ENCODE data around the gene CENPB.

CENPB gene

GRCh38 chr20:3808544-3808943 is 22.0 kb upstream of the CENPB start:
- TF ChIP-seq YY1 (IDR thresholded peaks at IDR 0.05; ENCODE audit: low read depth) (no peak), TAF1 (IDR thresholded peaks at IDR 0.05; ENCODE audit: low read depth) (no peak), USF1 (IDR thresholded peaks at IDR 0.05) (no peak), RAD21 (IDR thresholded peaks at IDR 0.05; ENCODE audit: low read depth) (no peak)

GRCh38 chr20:3804781-3805180 is 18.2 kb upstream of the CENPB start:
- no peak for TF ChIP-seq MAX (IDR thresholded peaks at IDR 0.05)

GRCh38 chr20:3804254-3804751 is 17.8 kb upstream of the CENPB start:
- TF ChIP-seq RAD21 (IDR thresholded peaks at IDR 0.05; ENCODE audit: low read depth) (no peak), ZBTB7A (IDR thresholded peaks at IDR 0.05; ENCODE audit: low read depth) (no peak), YY1 (IDR thresholded peaks at IDR 0.05; ENCODE audit: low read depth) (no peak), EGR1 (IDR thresholded peaks at IDR 0.05) (no peak), TEAD4 (IDR thresholded peaks at IDR 0.05) (no peak), TAF1 (IDR thresholded peaks at IDR 0.05; ENCODE audit: low read depth) (no peak), MAX (IDR thresholded peaks at IDR 0.05) (no peak), EP300 (IDR thresholded peaks at IDR 0.05; ENCODE audit: borderline replicate concordance) (no peak), FOXM1 (IDR thresholded peaks at IDR 0.05; ENCODE audit: borderline replicate concordance, low read depth) (no peak), USF1 (IDR thresholded peaks at IDR 0.05) (no peak), CEBPB (IDR thresholded peaks at IDR 0.05) (no peak), REST (IDR thresholded peaks at IDR 0.05; ENCODE audit: low read depth) (no peak), TCF12 (IDR thresholded peaks at IDR 0.05; ENCODE audit: low read depth) (no peak), NFIC (IDR thresholded peaks at IDR 0.05) (no peak), CREB1 (IDR thresholded peaks at IDR 0.05; ENCODE audit: low read depth) (no peak)

GRCh38 chr20:3803854-3804253 is 17.3 kb upstream of the CENPB start:
- TF ChIP-seq USF1 (IDR thresholded peaks at IDR 0.05) (no peak), FOXM1 (IDR thresholded peaks at IDR 0.05; ENCODE audit: borderline replicate concordance, low read depth) (no peak), MAX (IDR thresholded peaks at IDR 0.05) (no peak), NFIC (IDR thresholded peaks at IDR 0.05) (no peak), CREB1 (IDR thresholded peaks at IDR 0.05; ENCODE audit: low read depth) (no peak), REST (IDR thresholded peaks at IDR 0.05; ENCODE audit: low read depth) (no peak), TCF12 (IDR thresholded peaks at IDR 0.05; ENCODE audit: low read depth) (no peak), RAD21 (IDR thresholded peaks at IDR 0.05; ENCODE audit: low read depth) (no peak), TAF1 (IDR thresholded peaks at IDR 0.05; ENCODE audit: low read depth) (no peak), YY1 (IDR thresholded peaks at IDR 0.05; ENCODE audit: low read depth) (no peak)

- TF ChIP-seq REST (IDR thresholded peaks at IDR 0.05; ENCODE audit: low read depth) (no peak), CREB1 (IDR thresholded peaks at IDR 0.05; ENCODE audit: low read depth) (no peak), FOXM1 (IDR thresholded peaks at IDR 0.05; ENCODE audit: borderline replicate concordance, low read depth) (no peak), TAF1 (IDR thresholded peaks at IDR 0.05; ENCODE audit: low read depth) (no peak), CEBPB (IDR thresholded peaks at IDR 0.05) (no peak)
Observed at GRCh38 chr20:3803289-3803688, 16.7 kb upstream of the CENPB start.
